CD4-positive, alpha-beta memory T cell (primary cell): ENCODE results near the gene FADD. TPM values are rescaled to one million over a fixed set of nuclear protein-coding genes. Genes with fewer than 3 reads are reported as not detected.
"Not testable (repeated sequence)": the region's sequence is repeated elsewhere in the genome, so short reads cannot be mapped to it uniquely, and the experiment has no call there.

Experiments used
- CTCF ChIA-PET: fragments of 350-600 bp; sonication (Branson Sonifier 250); formaldehyde crosslinking; loops from one replicate; lab custom pipeline; 2021; ENCODE audit warnings: inconsistent platforms; ENCODE audit not compliant: partially characterized antibody; lab: Charles Lee
- POLR2A ChIA-PET: fragments of 350-600 bp; sonication (Branson Sonifier 250); formaldehyde crosslinking; loops from one replicate; lab custom pipeline; 2021; ENCODE audit not compliant: partially characterized antibody; lab: Charles Lee
- DNase-seq, 5 donors: peaks; one replicate each; pipeline versions ENCODE4 v3.0.0 to v3.0.0-alpha.2; 2020 to 2022; ENCODE audit warnings: mixed read lengths in 1 of 5
- H3K27ac ChIP-seq: one replicate; pipeline ENCODE4 v1.7.0; 2013; ENCODE audit warnings: low read depth, low read length
- H3K27me3 ChIP-seq: 2 replicates; pipeline ENCODE4 v1.7.0; 2013; ENCODE audit warnings: mild to moderate bottlenecking, low read length, moderate library complexity; ENCODE audit not compliant: insufficient read depth
- H3K36me3 ChIP-seq: 2 replicates; pipeline ENCODE4 v1.7.0; 2013; ENCODE audit warnings: mild to moderate bottlenecking, low read length, moderate library complexity; ENCODE audit not compliant: insufficient read depth
- H3K4me1 ChIP-seq: 2 replicates; pipeline ENCODE4 v1.7.0; 2013; ENCODE audit warnings: mild to moderate bottlenecking, low read length, moderate library complexity; ENCODE audit not compliant: insufficient read depth
- H3K4me3 ChIP-seq, 2 donors: one replicate each; pipeline ENCODE4 v1.7.0; 2013; ENCODE audit warnings: low read length in 2 of 2, mild to moderate bottlenecking in 1 of 2
- H3K9me3 ChIP-seq, 2 donors: one replicate each; pipeline ENCODE4 v1.7.0; 2013; ENCODE audit warnings: low read length in 2 of 2, control low read depth in 1 of 2; ENCODE audit not compliant: control insufficient read depth in 1 of 2
- H3K27ac Mint-ChIP-seq, 7 donors: one replicate each; pipeline ENCODE4 v1.8.0; 2020 to 2021; ENCODE audit warnings: mixed read lengths in 7 of 7, mild to moderate bottlenecking in 6 of 7, inconsistent platforms in 3 of 7, moderate library complexity in 3 of 7
- H3K27me3 Mint-ChIP-seq, 2 donors: one replicate each; pipeline ENCODE4 v1.8.0; 2020 to 2021; ENCODE audit warnings: mixed read lengths in 2 of 2
- H3K36me3 Mint-ChIP-seq, 2 donors: one replicate each; pipeline ENCODE4 v1.8.0; 2020 to 2021; ENCODE audit warnings: mixed read lengths in 2 of 2, inconsistent platforms in 1 of 2, mild to moderate bottlenecking in 1 of 2
- H3K4me1 Mint-ChIP-seq, 4 donors: one replicate each; pipeline ENCODE4 v1.8.0; 2020 to 2021; ENCODE audit warnings: mixed read lengths in 4 of 4, mild to moderate bottlenecking in 1 of 4
- H3K4me3 Mint-ChIP-seq, 8 donors: one replicate each; pipeline ENCODE4 v1.8.0; 2020 to 2021; ENCODE audit warnings: mixed read lengths in 8 of 8, mild to moderate bottlenecking in 7 of 8, moderate library complexity in 6 of 8, inconsistent platforms in 3 of 8
- H3K9me3 Mint-ChIP-seq, 8 donors: one replicate each; pipeline ENCODE4 v1.8.0; 2020 to 2021; ENCODE audit warnings: mixed read lengths in 8 of 8, mild to moderate bottlenecking in 5 of 8, inconsistent platforms in 3 of 8, moderate library complexity in 1 of 8
- intact Hi-C: fragments of 100-400 bp; cut with micrococcal nuclease; formaldehyde crosslinking; loops from one replicate; pipeline ENCODE4 v1.15.1; 2023
- polyA plus RNA-seq, 2 donors: library from polyadenylated mRNA; unstranded; fragments of 300-500 nt; fragmentation: Illumina TruSeq; gene quantifications; one replicate each; pipeline ENCODE4 v1.2.3, GENCODE V29; 2021
- total RNA-seq, 2 experiments: library from RNA; stranded (reverse); gene quantifications; one replicate each; pipeline ENCODE4 v1.2.3, GENCODE V29; 2021

FADD gene
- total and polyA plus RNA-seq, 4 experiments from 2014 or later = 19.2 to 48.0 (median 34.2) TPM

DNA sequence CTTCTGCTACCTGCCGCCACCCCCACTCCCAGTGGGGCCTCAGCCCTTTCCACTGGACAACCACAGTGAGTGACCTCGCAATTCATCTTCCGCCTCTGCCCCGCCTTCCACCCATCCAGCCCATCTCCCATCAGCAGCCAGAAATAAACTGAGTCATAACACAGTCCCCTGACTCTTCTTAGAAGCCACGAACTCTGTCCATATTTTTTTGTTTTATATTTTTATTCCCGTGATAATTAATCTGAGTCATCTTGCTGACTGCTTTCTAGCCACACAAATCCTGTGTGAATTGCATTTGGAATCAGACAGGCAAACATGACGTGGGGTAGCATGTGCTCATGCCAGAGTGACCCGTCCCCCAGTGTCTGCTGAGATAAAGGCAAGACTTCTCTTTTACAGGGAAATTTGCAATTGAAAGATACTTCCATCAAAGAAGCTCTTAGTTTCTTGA lies 7.0 kb downstream of the FADD start:
- intact Hi-C loops = no loop called here
- Mint-ChIP-seq H3K36me3 (peaks cover 34 to 43% of the 10 kb centered on the region in 2 donors), H3K4me3 (peak overlapping the region in 1 of 8 donors; percentile 39), H3K4me1 (peaks cover 21 to 52% (median 37%) of the 10 kb centered on the region in 4 donors), H3K9me3 (no peaks in the 10 kb centered on the region), H3K27me3 (no peaks in the 10 kb centered on the region), H3K27ac (peak overlapping the region in 5 of 7 donors; percentile 57 to 82 (median 64))
- peaks cover 29% of the 10 kb centered on the region for H3K36me3 ChIP-seq
- H3K4me3 ChIP-seq = no peak overlapping the region
- H3K4me1 ChIP-seq = peaks cover 28% of the 10 kb centered on the region
- DNase-seq = no peak
- H3K9me3 ChIP-seq = no peaks in the 10 kb centered on the region
- no peak overlapping the region for H3K27ac ChIP-seq
- no peaks in the 10 kb centered on the region for H3K27me3 ChIP-seq
- ChIA-PET CTCF (interaction anchor here (1.6 kb wide), 1 partner anchor 12 kb away, joined by 3 read pairs; no protein-coding TSS in a partner anchor), POLR2A (no interaction called here)

DNA sequence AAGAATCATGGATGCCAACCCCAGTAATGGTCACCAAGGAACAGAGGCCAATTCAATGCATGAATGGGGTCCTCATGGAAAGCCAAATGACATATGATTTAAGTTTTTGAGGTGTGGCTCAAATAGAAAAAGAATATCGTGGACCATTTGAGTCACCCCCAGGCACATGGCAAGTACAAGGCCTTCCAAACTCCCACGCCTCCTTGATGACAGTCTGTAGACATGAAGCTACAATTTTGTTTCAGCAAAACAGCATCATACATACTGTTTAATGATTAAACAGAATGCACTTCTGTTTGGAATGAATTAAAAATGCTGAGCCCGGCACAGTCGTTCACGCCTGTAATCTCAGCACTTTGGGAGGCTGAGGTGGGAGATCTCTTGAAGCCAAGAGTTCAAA lies 7.4 kb downstream of the FADD start:
- peaks cover 25% of the 10 kb centered on the region for H3K36me3 ChIP-seq
- H3K4me3 Mint-ChIP-seq = no peak overlapping the region
- intact Hi-C loops = no loop called here
- peak overlapping the region in 1 of 7 donors; percentile 58 for H3K27ac Mint-ChIP-seq
- H3K27me3 Mint-ChIP-seq = no peaks in the 10 kb centered on the region
- no peak for DNase-seq
- peaks cover 16 to 48% (median 33%) of the 10 kb centered on the region in 4 donors for H3K4me1 Mint-ChIP-seq
- ChIA-PET CTCF (interaction anchor here (1.6 kb wide), 1 partner anchor 12 kb away, joined by 3 read pairs; no protein-coding TSS in a partner anchor), POLR2A (no interaction called here)
- no peaks in the 10 kb centered on the region for H3K9me3 Mint-ChIP-seq
- H3K9me3 ChIP-seq = no peaks in the 10 kb centered on the region
- no peaks in the 10 kb centered on the region for H3K27me3 ChIP-seq
- no peak overlapping the region for H3K27ac ChIP-seq
- H3K4me1 ChIP-seq = peaks cover 23% of the 10 kb centered on the region
- no peak overlapping the region for H3K4me3 ChIP-seq
- H3K36me3 Mint-ChIP-seq = peaks cover 32 to 39% of the 10 kb centered on the region in 2 donors

DNA sequence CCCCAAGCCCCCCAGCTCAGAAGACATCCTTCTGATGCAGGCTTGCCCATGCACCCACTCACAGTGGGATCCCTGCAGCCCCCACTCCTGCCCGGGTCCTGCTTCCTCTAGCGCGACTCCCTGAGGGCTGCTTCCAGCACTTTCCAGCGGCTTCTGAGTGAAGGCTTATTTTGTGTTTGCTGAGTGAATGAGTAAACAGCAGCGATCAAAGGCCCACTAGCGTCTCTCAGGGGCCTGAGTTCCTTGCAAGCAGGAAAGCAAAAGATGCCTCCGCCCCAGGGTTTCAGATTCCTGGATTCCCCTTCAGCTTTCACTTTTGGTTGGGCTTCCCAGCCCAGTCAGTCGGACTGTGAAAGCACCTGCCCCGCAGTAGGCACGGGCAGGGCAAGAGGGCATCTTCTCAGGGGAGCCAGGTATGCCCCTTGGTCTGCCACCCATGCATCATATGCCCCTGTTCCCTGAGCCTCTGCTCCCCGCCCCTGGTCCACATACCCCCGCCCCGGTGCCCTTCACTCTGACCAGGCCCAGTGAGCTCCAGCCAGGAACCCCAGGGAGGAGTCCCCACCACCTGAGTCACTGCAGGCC lies 9.2 kb downstream of the FADD start:
- no peaks in the 10 kb centered on the region for H3K27me3 ChIP-seq
- ChIA-PET CTCF (no interaction called here), POLR2A (interaction anchor here (0.8 to 1.2 kb wide), 2 partner anchors 9 to 14 kb away, joined by 3 to 5 read pairs; partner anchors contain the start of gene FADD)
- Mint-ChIP-seq H3K36me3 (peaks cover 17 to 22% of the 10 kb centered on the region in 2 donors), H3K4me1 (peaks cover 10 to 30% (median 19%) of the 10 kb centered on the region in 4 donors), H3K27me3 (peaks cover 0 to 1% of the 10 kb centered on the region in 2 donors), H3K27ac (peak overlapping the region in 1 of 7 donors; percentile 63), H3K9me3 (no peaks in the 10 kb centered on the region), H3K4me3 (peak overlapping the region in 1 of 8 donors; percentile 5)
- H3K9me3 ChIP-seq = no peaks in the 10 kb centered on the region
- no peak overlapping the region for H3K27ac ChIP-seq
- intact Hi-C loops = no loop called here
- H3K4me1 ChIP-seq = peaks cover 5% of the 10 kb centered on the region
- H3K36me3 ChIP-seq = peaks cover 11% of the 10 kb centered on the region
- H3K4me3 ChIP-seq = no peak overlapping the region
- no peak for DNase-seq

DNA sequence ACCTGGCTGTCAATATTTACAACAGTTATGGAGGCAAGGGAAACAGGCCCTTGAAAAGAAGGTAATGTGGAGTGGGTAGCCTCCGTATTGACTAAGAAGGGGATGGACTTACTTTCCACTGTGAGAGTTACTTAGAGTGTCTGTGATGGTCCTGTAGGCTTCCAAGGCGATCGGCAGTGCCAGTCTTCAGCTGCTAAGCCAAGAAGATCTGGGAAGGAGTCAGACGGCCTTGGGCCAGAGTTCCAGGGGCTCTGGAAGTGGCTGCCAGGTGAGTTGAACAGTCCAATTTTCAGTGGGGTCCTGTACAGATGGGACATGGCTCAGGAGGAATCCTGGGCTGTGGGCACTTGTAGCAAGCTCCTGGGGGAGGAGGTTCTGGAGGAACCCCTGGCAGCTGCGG lies 14.3 kb downstream of the FADD start:
- H3K36me3 ChIP-seq, H3K27ac Mint-ChIP-seq, H3K4me3 Mint-ChIP-seq, DNase-seq, POLR2A ChIA-PET, H3K27me3 ChIP-seq, H3K4me3 ChIP-seq, H3K4me1 ChIP-seq, intact Hi-C loops, H3K4me1 Mint-ChIP-seq, H3K36me3 Mint-ChIP-seq, H3K27ac ChIP-seq, CTCF ChIA-PET, H3K9me3 ChIP-seq, H3K9me3 Mint-ChIP-seq: not testable (repeated sequence)
- H3K27me3 Mint-ChIP-seq = peaks cover 23% of the 10 kb centered on the region in 2 donors

DNA sequence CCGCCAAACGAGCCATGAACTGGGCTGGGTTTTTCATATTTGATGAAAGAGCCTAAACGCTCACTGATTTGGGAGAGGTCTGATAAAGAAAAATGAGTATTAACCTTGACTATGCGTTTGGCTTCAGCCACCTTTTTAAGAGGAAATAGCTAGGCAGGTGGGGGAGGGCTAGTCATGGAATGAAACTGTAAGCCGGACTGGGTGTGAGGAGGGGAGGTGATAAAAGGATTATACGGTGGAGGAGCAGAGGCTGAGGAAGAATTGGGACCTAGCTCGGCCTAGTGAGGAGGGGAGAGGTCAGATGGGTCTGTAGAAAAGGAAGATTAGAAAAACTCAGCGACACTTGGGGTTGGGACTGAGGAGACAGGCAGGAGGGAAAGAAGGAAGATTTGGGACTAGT lies 15.0 kb downstream of the FADD start:
- H3K9me3 ChIP-seq, H3K27me3 ChIP-seq, H3K36me3 Mint-ChIP-seq, intact Hi-C loops, H3K4me1 Mint-ChIP-seq, CTCF ChIA-PET, H3K4me1 ChIP-seq, POLR2A ChIA-PET, H3K9me3 Mint-ChIP-seq, H3K4me3 Mint-ChIP-seq, H3K27ac ChIP-seq, H3K27ac Mint-ChIP-seq, H3K4me3 ChIP-seq, H3K36me3 ChIP-seq, DNase-seq: not testable (repeated sequence)
- peaks cover 23% of the 10 kb centered on the region in 2 donors for H3K27me3 Mint-ChIP-seq

DNA sequence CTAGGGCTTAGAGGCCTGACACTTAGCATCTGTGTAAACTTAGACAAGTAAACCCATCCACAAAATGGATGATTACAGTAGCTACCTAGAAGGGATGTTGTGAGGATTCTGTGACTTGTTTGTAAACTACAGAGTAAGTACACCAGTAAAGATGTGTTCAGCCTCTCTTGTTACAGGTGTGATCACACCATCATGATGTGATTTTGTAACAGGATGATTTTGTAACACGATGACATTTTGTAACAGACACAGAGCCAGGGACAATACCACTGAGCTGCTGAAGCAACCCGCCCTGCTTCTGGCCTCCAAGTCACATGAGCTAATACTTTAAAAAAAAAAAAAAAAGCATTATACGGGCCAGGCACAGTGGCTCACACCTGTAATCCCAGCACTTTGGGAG lies 17.0 kb downstream of the FADD start:
- Histone ChIP-seq H3K9me3 (no peaks in the 10 kb centered on the region), H3K36me3 (no peaks in the 10 kb centered on the region), H3K4me3 (no peak overlapping the region), H3K27me3 (no peaks in the 10 kb centered on the region), H3K27ac (no peak overlapping the region), H3K4me1 (no peaks in the 10 kb centered on the region)
- Mint-ChIP-seq H3K4me3 (no peak overlapping the region), H3K27me3 (peaks cover 23 to 26% of the 10 kb centered on the region in 2 donors), H3K4me1 (no peaks in the 10 kb centered on the region), H3K27ac (no peak overlapping the region), H3K9me3 (no peaks in the 10 kb centered on the region), H3K36me3 (no peaks in the 10 kb centered on the region)
- intact Hi-C loops = no loop called here
- ChIA-PET POLR2A (no interaction called here), CTCF (no interaction called here)
- no peak for DNase-seq

DNA sequence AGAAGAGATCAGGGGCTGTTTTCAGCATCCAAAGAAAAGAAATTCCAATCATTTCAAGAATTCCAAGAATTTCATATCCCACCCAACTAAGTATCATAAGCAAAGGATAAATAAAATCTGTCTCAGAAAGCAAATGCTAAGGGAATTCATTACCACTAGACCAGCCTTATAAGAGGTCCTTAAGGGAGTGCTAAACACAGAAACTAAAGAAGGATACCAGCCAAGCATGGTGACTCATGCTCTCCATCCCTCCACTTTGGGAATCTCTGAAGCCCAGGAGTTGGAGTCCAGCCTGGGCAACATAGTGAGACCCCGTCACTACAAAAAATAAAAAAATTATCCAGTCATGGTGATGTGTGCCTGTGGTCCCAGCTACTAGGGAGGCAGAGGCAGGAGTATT lies 17.8 kb downstream of the FADD start:
- H3K27ac ChIP-seq = no peak overlapping the region
- H3K36me3 ChIP-seq = no peaks in the 10 kb centered on the region
- no peaks in the 10 kb centered on the region for H3K9me3 ChIP-seq
- DNase-seq = no peak
- Mint-ChIP-seq H3K4me3 (no peak overlapping the region), H3K27me3 (peaks cover 23 to 26% of the 10 kb centered on the region in 2 donors), H3K36me3 (no peaks in the 10 kb centered on the region), H3K4me1 (no peaks in the 10 kb centered on the region), H3K9me3 (no peaks in the 10 kb centered on the region), H3K27ac (no peak overlapping the region)
- CTCF ChIA-PET = no interaction called here
- POLR2A ChIA-PET = no interaction called here
- H3K4me1 ChIP-seq = no peaks in the 10 kb centered on the region
- intact Hi-C loops = no loop called here
- H3K27me3 ChIP-seq = no peaks in the 10 kb centered on the region
- no peak overlapping the region for H3K4me3 ChIP-seq
